Measurements from ENCODE around the gene KIRREL3. TPM values are rescaled to one million over a fixed set of nuclear protein-coding genes. Genes with fewer than 3 reads are reported as not detected.

KIRREL3 gene
- total and polyA plus RNA-seq, 9 of the 15 experiments (the other 6 are each of a cell fraction or from before 2014, with no cell fraction given) = 0.04 to 0.10 TPM; not detected in 7

DNA sequence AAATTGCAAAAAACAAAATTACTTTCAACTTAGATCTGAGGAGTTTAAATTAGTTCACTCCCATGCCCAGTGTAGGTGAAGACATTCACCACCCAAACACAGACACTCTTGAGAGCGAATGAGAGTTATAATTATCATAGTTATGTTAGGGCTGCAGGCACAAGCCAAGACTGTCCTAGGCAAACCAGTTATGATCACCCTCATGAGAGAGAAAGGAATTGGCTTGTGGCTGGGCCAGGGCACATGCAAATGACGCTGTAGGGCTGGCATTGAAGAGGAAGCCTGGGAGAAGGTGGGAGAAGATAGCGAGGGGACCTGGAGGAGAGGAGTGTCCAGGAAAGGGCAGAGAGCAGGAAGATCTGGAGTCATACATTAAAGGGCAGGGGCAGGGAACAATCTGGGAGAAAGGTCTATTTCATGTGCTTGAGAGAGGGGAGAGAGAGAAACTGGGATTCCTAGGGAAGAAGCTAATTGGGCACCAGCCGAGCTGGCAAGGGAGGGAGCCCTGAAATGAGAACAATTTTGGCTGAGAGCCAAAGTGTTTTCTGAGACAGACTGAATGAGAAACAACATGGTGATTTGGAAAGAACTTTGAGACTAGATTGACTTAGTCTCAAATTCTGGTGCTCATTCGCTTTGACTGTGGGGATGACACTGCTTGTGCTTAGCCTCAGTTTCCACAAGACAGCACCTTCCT, 279.9 kb downstream of the KIRREL3 start:
- no TSS peak for BruUV-seq (replicated peaks)
- TF ChIP-seq NFIC (IDR thresholded peaks at IDR 0.05) = peak; percentile 60
- no peak for TF ChIP-seq ZNF561 (CRISPR knock-in tag; conservative IDR thresholded peaks at IDR 0.05)
- no peak for TF ChIP-seq FOXP1 (CRISPR knock-in tag; IDR thresholded peaks at IDR 0.05)
- no peak for TF ChIP-seq NUFIP1 (IDR thresholded peaks at IDR 0.05; ENCODE audit: partially characterized antibody)
- no peak for TF ChIP-seq ZNF217 (CRISPR knock-in tag; IDR thresholded peaks at IDR 0.05)
- TF ChIP-seq, protein P1, sequence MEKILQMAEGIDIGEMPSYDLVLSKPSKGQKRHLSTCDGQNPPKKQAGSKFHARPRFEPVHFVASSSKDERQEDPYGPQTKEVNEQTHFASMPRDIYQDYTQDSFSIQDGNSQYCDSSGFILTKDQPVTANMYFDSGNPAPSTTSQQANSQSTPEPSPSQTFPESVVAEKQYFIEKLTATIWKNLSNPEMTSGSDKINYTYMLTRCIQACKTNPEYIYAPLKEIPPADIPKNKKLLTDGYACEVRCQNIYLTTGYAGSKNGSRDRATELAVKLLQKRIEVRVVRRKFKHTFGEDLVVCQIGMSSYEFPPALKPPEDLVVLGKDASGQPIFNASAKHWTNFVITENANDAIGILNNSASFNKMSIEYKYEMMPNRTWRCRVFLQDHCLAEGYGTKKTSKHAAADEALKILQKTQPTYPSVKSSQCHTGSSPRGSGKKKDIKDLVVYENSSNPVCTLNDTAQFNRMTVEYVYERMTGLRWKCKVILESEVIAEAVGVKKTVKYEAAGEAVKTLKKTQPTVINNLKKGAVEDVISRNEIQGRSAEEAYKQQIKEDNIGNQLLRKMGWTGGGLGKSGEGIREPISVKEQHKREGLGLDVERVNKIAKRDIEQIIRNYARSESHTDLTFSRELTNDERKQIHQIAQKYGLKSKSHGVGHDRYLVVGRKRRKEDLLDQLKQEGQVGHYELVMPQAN (IDR thresholded peaks at IDR 0.05; ENCODE audit: borderline replicate concordance) = no peak
- Histone ChIP-seq H2AFZ (ENCODE audit: low read depth, low read length) (no peak overlapping the region), H3K4me1 (replicated peaks in 1 of 2; ENCODE audit: control insufficient read depth in 2 of 2, insufficient read depth in 2 of 2, low read length in 2 of 2) (no peaks in the 10 kb centered on the region), H3K9ac (ENCODE audit: insufficient read depth in 1 of 2, low read depth in 2 of 2, low read length in 2 of 2) (no peak overlapping the region), H3K9me3 (replicated peaks; ENCODE audit: control insufficient read depth, insufficient read depth, low read depth, low read length) (no peaks in the 10 kb centered on the region), H3K4me3 (no peak overlapping the region), H3K9me1 (ENCODE audit: control insufficient read depth, insufficient read depth, low read length) (no peaks in the 10 kb centered on the region), H3K79me2 (ENCODE audit: control insufficient read depth, insufficient read depth, low read length) (no peaks in the 10 kb centered on the region), H3K27me3 (ENCODE audit: control insufficient read depth in 2 of 2, insufficient read depth in 2 of 2, low read length in 2 of 2) (no peaks in the 10 kb centered on the region; a peak in 2 of 5 replicates), H3K4me2 (ENCODE audit: insufficient read depth, low read length) (no peak overlapping the region), H3K36me3 (ENCODE audit: control insufficient read depth, insufficient read depth, low read length) (no peaks in the 10 kb centered on the region), H4K20me1 (replicated peaks; ENCODE audit: control insufficient read depth, insufficient read depth, low read length) (no peaks in the 10 kb centered on the region; the same call in 1 of the 2 replicates), H3K27ac (ENCODE audit: extremely low read depth, low read depth, low read length) (no peak overlapping the region)
- ChIA-PET POLR2A (no interaction called here), CTCF (ENCODE audit: low intra/inter-chr PET ratio) (no interaction called here)
- FAIRE-seq (no peak), ATAC-seq (no peak), DNase-seq (ENCODE audit: extremely low read depth in 1 of 4, low spot score in 3 of 4) (no peak)
- in situ Hi-C loops (cut with MboI) = loop anchor here (25.0 kb wide), 1 partner anchor 267 kb away; no protein-coding TSS in a partner anchor
- intact Hi-C loops (cut with micrococcal nuclease) = no loop called here
- 2% methylated on average over 5 of the region's 5 CpGs for WGBS (ENCODE audit: insufficient coverage, low coverage, missing lambda C conversion rate)

Data from K562 (cell line).